GM12878 (cell line): Measurements from ENCODE around the gene TMEM37. TPM values are rescaled to one million over a fixed set of nuclear protein-coding genes. Genes with fewer than 3 reads are reported as not detected.

Experiments
- ATAC-seq: fragments of 200-7000 bp; cut with Tn5 transposase; 3 replicates; pipeline ENCODE4 v1.9.1; 2020; ENCODE audit warnings: mild to moderate bottlenecking, moderate library complexity
- BruUV-seq: library from RNA; stranded (reverse); fragments of 400-500 nt; replicated peaks from 2 replicates; lab custom pipeline; 2021; lab: Mats Ljungman, UMichigan
- CTCF ChIA-PET: fragments of 300-600 bp; sonication (Branson Sonifier 250); formaldehyde crosslinking; extraction: SDS; loops from one replicate; lab custom pipeline; 2021; ENCODE audit warnings: inconsistent platforms; lab: Yijun Ruan, JAX
- POLR2A ChIA-PET: fragments of 350-600 bp; formaldehyde crosslinking; extraction: SDS; loops from one replicate; lab custom pipeline; 2021; ENCODE audit warnings: inconsistent platforms; lab: Charles Lee
- RAD21 ChIA-PET: fragments of 300-600 bp; sonication (Branson Sonifier 250); formaldehyde crosslinking; loops from one replicate; lab custom pipeline; 2023; ENCODE audit warnings: antibody characterized with exemption; ENCODE audit not compliant: unreplicated experiment; lab: Charles Lee
- SMC1A ChIA-PET: fragments of 300-600 bp; sonication (Branson Sonifier 250); formaldehyde crosslinking; loops from one replicate; lab custom pipeline; 2023; ENCODE audit not compliant: unreplicated experiment, uncharacterized antibody; lab: Charles Lee
- DNase-seq: peaks from one replicate; pipeline ENCODE4 v3.0.0-alpha.2; 2011; ENCODE audit warnings: low read depth, low spot score
- FAIRE-seq: peaks from 3 replicates; lab custom pipeline; 2011; peaks lifted over from hg19 to GRCh38; lab: Jason Lieb, UNC
- H2AFZ ChIP-seq: 2 replicates; pipeline ENCODE4 v1.6.0; 2011; ENCODE audit warnings: low read depth, low read length, control low read depth; ENCODE audit not compliant: control insufficient read depth
- H3K27ac ChIP-seq: 2 replicates; pipeline ENCODE4 v1.5.1; 2011; ENCODE audit warnings: control low read depth; ENCODE audit not compliant: control insufficient read depth, insufficient read depth
- H3K27me3 ChIP-seq, 2 experiments: replicated peaks in 1 of 2; 2 replicates each; pipeline versions ENCODE4 v1.6.0 to v1.6.1; 2011; ENCODE audit warnings: low read length in 1 of 2; ENCODE audit not compliant: control insufficient read depth in 2 of 2, insufficient read depth in 2 of 2
- H3K36me3 ChIP-seq, 2 experiments: 2 replicates each; pipeline ENCODE4 v1.5.1; 2011; ENCODE audit warnings: low read length in 1 of 2; ENCODE audit not compliant: control insufficient read depth in 2 of 2, insufficient read depth in 2 of 2
- H3K4me1 ChIP-seq: 2 replicates; pipeline ENCODE4 v1.6.1; 2011; ENCODE audit warnings: mild to moderate bottlenecking, low read length, moderate library complexity, mixed read lengths; ENCODE audit not compliant: control insufficient read depth, insufficient read depth
- H3K4me2 ChIP-seq: 2 replicates; pipeline ENCODE4 v1.6.0; 2011; ENCODE audit warnings: control low read depth; ENCODE audit not compliant: control insufficient read depth, insufficient read depth
- H3K4me3 ChIP-seq: fragments of 200-600 bp; sonication (generic); 2 replicates; pipeline ENCODE4 v1.5.1; 2016
- H3K79me2 ChIP-seq: 2 replicates; pipeline ENCODE4 v1.6.0; 2011; ENCODE audit warnings: low read length; ENCODE audit not compliant: control insufficient read depth, insufficient read depth
- H3K9ac ChIP-seq: 2 replicates; pipeline ENCODE4 v1.8.0; 2011; ENCODE audit warnings: low read length, control low read depth, mixed read lengths; ENCODE audit not compliant: control insufficient read depth, insufficient read depth
- H3K9me3 ChIP-seq: replicated peaks from 3 replicates; pipeline ENCODE4 v1.5.1; 2011; ENCODE audit warnings: mild to moderate bottlenecking, low read length; ENCODE audit not compliant: control insufficient read depth, insufficient read depth
- H4K20me1 ChIP-seq: 2 replicates; pipeline ENCODE4 v1.6.0; 2011; ENCODE audit not compliant: control insufficient read depth, insufficient read depth
- FOXK2 ChIP-seq: fragments of 450-650 bp; IDR thresholded peaks from 2 replicates; pipeline ENCODE4 v1.6.1; 2017; ENCODE audit warnings: mild to moderate bottlenecking, moderate library complexity
- MEF2B ChIP-seq: fragments of 450-650 bp; IDR thresholded peaks from 2 replicates; pipeline ENCODE4 v1.6.1; 2018; ENCODE audit warnings: mild to moderate bottlenecking, moderate library complexity; ENCODE audit not compliant: partially characterized antibody, poor library complexity, severe bottlenecking
- SREBF2 ChIP-seq: IDR thresholded peaks from 2 replicates; pipeline ENCODE4 v1.6.1; 2012; ENCODE audit warnings: mild to moderate bottlenecking, low read length
- TARDBP ChIP-seq: IDR thresholded peaks from 2 replicates; pipeline ENCODE4 v1.6.1; 2016; ENCODE audit warnings: borderline replicate concordance
- YY1 ChIP-seq: IDR thresholded peaks from 2 replicates; pipeline ENCODE4 v1.6.1; 2011; ENCODE audit warnings: low read depth, mild to moderate bottlenecking, low read length
- ZBED1 ChIP-seq: IDR thresholded peaks from 2 replicates; pipeline ENCODE4 v1.6.1; 2016; ENCODE audit warnings: borderline replicate concordance
- WGBS: methylation state at CpG from one replicate; pipeline ENCODE4 v1.1.6; 2016; ENCODE audit warnings: low lambda C conversion rate; ENCODE audit not compliant: insufficient replicate concordance, insufficient coverage; ENCODE audit errors: missing lambda C conversion rate; 5-methylcytosine and 5-hydroxymethylcytosine counted together
- in situ Hi-C: fragments of 300-500 bp; cut with MboI; formaldehyde crosslinking; loops from 9 replicates; pipeline ENCODE4 v1.14.3; 2018; ENCODE audit warnings: mixed read lengths
- intact Hi-C: fragments of 100-400 bp; cut with micrococcal nuclease; formaldehyde crosslinking; loops from one replicate; pipeline ENCODE4 v1.14.2; 2022; ENCODE audit not compliant: unreplicated experiment
- polyA plus RNA-seq, 11 experiments: library from polyadenylated mRNA; depleted of rRNA in 4 of 11; unstranded in 6 of 11; stranded (reverse) in 5 of 11; fragments of >200 nt; fragmentation: Nextera tagmentation in 4 of 11; fragmentation: Illumina TruSeq in 1 of 11; extraction: Ambion mirVana in 4 of 11; extraction: Trizol in 1 of 11; gene quantifications; 1 replicate in 1 of 11; 2 replicates in 10 of 11; pipeline versions ENCODE4 v1.2.1 to v1.2.3, GENCODE V29; 2011 to 2016; ENCODE audit warnings: inconsistent platforms in 2 of 11, missing spikeins in 2 of 11, low read depth in 1 of 11
- total RNA-seq, 4 experiments: library from RNA; depleted of rRNA in 3 of 4; stranded (reverse); fragments of >200 nt in 3 of 4; fragmentation: Illumina TruSeq in 1 of 4; extraction: Trizol in 1 of 4; gene quantifications; 2 replicates each; pipeline versions ENCODE4 v1.2.1 to v1.2.3, GENCODE V29; 2013 to 2021
- TF ChIP-seq, protein P1 (sequence below): fragments of 450-650 bp; IDR thresholded peaks from 2 replicates; pipeline ENCODE4 v1.6.1; 2017; ENCODE audit warnings: mild to moderate bottlenecking, moderate library complexity
- TF ChIP-seq, protein P2 (sequence below): IDR thresholded peaks from 2 replicates; pipeline ENCODE4 v1.6.1; 2012; ENCODE audit warnings: low read depth, low read length, improper control_type of control experiment

TMEM37 gene
- total and polyA plus RNA-seq, 10 of the 15 experiments (the other 5 are each of a cell fraction or from before 2014, with no cell fraction given), result 0.07 to 0.67 (median 0.24) TPM; not detected in 3

DNA sequence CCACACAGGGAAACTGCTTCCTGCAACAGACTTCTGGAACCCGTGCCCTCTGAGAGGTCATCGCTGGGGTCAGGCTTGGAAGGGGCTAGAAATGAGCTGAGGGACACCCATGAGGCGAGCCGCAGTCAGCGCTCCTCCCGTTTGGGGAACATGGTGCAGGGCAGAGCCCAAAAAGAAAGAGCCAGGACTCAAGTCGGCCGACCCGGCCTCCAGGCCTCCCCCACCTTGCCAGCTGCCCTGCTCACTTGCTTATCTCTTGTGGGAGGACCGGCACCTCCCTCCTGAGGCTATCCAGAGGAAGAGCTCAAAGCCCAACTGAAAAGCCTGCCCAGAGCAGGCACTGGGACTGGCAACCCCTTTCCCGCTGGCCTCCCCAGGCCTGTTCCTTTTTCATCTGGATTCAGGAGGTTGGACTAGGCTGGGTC is 49.1 kb downstream of the TMEM37 start:
- BruUV-seq, result no TSS peak
- no peaks in the 10 kb centered on the region for H3K9me3 ChIP-seq
- H3K9ac ChIP-seq, result no peak overlapping the region
- H3K27ac ChIP-seq, result no peak overlapping the region
- ChIA-PET SMC1A (interaction anchor here (1.2 to 7.8 kb wide), 2 partner anchors 71 to 694 kb away, joined by 3 to 62 read pairs; no protein-coding TSS in a partner anchor), POLR2A (interaction anchor here (1.1 kb wide), 1 partner anchor 50 kb away, joined by 3 read pairs; no protein-coding TSS in a partner anchor), CTCF (interaction anchor here (0.7 to 9.2 kb wide), 7 partner anchors 15 to 696 kb away, joined by 3 to 187 read pairs (median 4); no protein-coding TSS in a partner anchor), RAD21 (interaction anchor here (1.3 to 1.7 kb wide), 2 partner anchors 7 to 71 kb away, joined by 5 to 7 read pairs; no protein-coding TSS in a partner anchor)
- H4K20me1 ChIP-seq, result no peaks in the 10 kb centered on the region
- 53% methylated on average over 11 of the region's 11 CpGs for WGBS
- no peak for FAIRE-seq
- in situ Hi-C loops (loop anchor here (10.0 kb wide), 1 partner anchor 596 kb away; no protein-coding TSS in a partner anchor), intact Hi-C loops (no loop called here)
- no peak overlapping the region for H2AFZ ChIP-seq
- H3K4me3 ChIP-seq, result no peak overlapping the region
- no peak overlapping the region for H3K4me2 ChIP-seq
- no peak for ATAC-seq
- no peaks in the 10 kb centered on the region for H3K36me3 ChIP-seq
- H3K27me3 ChIP-seq, result no peaks in the 10 kb centered on the region
- no peak for DNase-seq
- H3K4me1 ChIP-seq, result no peaks in the 10 kb centered on the region
- no peaks in the 10 kb centered on the region for H3K79me2 ChIP-seq
- TF ChIP-seq TARDBP, result no peak

DNA sequence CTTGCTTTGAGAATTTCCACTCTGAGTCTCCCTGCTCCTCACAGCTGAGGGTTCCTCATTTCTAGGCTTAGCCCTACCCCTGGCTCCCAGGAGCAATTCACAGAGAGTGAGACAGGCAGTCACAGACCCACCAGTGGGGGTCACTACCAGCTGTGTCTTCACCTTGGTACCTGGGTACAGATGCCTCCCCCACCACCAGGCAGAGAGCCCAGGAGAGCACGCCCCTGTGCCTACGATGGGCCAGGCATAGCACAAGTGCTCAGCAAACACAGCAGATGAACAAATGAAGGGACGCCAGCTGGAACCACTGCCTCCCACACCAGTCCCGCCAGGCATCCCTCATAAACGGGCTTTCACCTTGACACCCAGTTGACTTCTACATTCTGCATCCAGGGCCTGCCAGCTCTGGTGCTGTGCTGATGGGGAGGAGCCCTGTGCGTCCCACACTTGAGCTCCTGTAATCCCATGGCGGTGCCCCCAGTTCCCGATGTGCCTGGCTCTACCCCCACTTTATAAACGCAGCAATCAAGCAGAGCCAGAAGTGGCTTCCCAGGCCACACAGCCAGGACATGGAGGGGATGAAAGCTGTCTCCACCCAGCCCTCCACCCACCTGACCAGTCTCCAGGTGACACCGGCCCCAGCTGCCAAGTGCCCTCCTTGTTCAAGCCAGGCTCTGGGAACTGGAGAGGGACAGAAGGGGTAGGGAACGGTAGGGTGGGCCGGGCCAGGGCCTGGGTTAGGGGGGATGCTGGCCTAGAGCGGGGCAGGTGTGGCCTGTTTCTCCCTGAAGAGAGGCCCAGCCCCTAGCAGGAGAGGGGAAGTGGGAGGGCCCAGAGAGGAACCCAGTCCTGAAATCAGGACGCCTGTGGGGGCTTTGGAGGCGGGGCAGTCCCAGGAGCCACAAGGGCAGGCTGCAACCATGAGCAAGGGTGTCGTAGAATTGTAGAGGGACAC is 50.1 kb downstream of the TMEM37 start:
- no peaks in the 10 kb centered on the region for H3K79me2 ChIP-seq
- H3K4me2 ChIP-seq, result no peak overlapping the region
- no peak overlapping the region for H3K9ac ChIP-seq
- intact Hi-C loops (no loop called here), in situ Hi-C loops (loop anchor here (10.0 kb wide), 1 partner anchor 597 kb away; no protein-coding TSS in a partner anchor)
- no peaks in the 10 kb centered on the region for H3K27me3 ChIP-seq
- no peak for FAIRE-seq
- no peak for ATAC-seq
- 43% methylated on average over 16 of the region's 16 CpGs for WGBS
- ChIA-PET POLR2A (interaction anchor here (0.8 kb wide), 1 partner anchor 13 kb away, joined by 3 read pairs; no protein-coding TSS in a partner anchor), SMC1A (interaction anchor here (1.2 to 7.8 kb wide), 3 partner anchors 72 to 693 kb away, joined by 3 to 62 read pairs (median 4); no protein-coding TSS in a partner anchor), RAD21 (no interaction called here), CTCF (interaction anchor here (0.8 to 9.2 kb wide), 5 partner anchors 14 to 695 kb away, joined by 3 to 187 read pairs (median 4); no protein-coding TSS in a partner anchor)
- H3K4me1 ChIP-seq, result no peaks in the 10 kb centered on the region
- TF ChIP-seq MEF2B, result no peak
- TF ChIP-seq, protein P1, sequence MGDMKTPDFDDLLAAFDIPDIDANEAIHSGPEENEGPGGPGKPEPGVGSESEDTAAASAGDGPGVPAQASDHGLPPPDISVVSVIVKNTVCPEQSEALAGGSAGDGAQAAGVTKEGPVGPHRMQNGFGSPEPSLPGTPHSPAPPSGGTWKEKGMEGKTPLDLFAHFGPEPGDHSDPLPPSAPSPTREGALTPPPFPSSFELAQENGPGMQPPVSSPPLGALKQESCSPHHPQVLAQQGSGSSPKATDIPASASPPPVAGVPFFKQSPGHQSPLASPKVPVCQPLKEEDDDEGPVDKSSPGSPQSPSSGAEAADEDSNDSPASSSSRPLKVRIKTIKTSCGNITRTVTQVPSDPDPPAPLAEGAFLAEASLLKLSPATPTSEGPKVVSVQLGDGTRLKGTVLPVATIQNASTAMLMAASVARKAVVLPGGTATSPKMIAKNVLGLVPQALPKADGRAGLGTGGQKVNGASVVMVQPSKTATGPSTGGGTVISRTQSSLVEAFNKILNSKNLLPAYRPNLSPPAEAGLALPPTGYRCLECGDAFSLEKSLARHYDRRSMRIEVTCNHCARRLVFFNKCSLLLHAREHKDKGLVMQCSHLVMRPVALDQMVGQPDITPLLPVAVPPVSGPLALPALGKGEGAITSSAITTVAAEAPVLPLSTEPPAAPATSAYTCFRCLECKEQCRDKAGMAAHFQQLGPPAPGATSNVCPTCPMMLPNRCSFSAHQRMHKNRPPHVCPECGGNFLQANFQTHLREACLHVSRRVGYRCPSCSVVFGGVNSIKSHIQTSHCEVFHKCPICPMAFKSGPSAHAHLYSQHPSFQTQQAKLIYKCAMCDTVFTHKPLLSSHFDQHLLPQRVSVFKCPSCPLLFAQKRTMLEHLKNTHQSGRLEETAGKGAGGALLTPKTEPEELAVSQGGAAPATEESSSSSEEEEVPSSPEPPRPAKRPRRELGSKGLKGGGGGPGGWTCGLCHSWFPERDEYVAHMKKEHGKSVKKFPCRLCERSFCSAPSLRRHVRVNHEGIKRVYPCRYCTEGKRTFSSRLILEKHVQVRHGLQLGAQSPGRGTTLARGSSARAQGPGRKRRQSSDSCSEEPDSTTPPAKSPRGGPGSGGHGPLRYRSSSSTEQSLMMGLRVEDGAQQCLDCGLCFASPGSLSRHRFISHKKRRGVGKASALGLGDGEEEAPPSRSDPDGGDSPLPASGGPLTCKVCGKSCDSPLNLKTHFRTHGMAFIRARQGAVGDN, result no peak
- TF ChIP-seq ZBED1, result no peak
- no peak for TF ChIP-seq YY1
- TF ChIP-seq, protein P2, sequence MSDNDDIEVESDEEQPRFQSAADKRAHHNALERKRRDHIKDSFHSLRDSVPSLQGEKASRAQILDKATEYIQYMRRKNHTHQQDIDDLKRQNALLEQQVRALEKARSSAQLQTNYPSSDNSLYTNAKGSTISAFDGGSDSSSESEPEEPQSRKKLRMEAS, result no peak
- TF ChIP-seq SREBF2, result no peak
- TF ChIP-seq FOXK2, result no peak
- H3K27ac ChIP-seq, result no peak overlapping the region
- H3K36me3 ChIP-seq, result no peaks in the 10 kb centered on the region
- no peak overlapping the region for H2AFZ ChIP-seq
- BruUV-seq, result no TSS peak
- no peak overlapping the region for H3K4me3 ChIP-seq
- no peak for DNase-seq
- peaks cover 2% of the 10 kb centered on the region; the same call in 1 of the 2 replicates for H4K20me1 ChIP-seq
- H3K9me3 ChIP-seq, result no peaks in the 10 kb centered on the region
